Activated gamma-delta T cell treated with Interleukin-2 at 50 U/mL for 16 hours (primary cell): Measurements from ENCODE around the gene SMIM20.
"Not testable (repeated sequence)": the region's sequence is repeated elsewhere in the genome, so short reads cannot be mapped to it uniquely, and the experiment has no call there.

Source experiments
- DNase-seq: peaks from one replicate; pipeline ENCODE4 v3.0.0-alpha.2; 2020

SMIM20 gene

DNA sequence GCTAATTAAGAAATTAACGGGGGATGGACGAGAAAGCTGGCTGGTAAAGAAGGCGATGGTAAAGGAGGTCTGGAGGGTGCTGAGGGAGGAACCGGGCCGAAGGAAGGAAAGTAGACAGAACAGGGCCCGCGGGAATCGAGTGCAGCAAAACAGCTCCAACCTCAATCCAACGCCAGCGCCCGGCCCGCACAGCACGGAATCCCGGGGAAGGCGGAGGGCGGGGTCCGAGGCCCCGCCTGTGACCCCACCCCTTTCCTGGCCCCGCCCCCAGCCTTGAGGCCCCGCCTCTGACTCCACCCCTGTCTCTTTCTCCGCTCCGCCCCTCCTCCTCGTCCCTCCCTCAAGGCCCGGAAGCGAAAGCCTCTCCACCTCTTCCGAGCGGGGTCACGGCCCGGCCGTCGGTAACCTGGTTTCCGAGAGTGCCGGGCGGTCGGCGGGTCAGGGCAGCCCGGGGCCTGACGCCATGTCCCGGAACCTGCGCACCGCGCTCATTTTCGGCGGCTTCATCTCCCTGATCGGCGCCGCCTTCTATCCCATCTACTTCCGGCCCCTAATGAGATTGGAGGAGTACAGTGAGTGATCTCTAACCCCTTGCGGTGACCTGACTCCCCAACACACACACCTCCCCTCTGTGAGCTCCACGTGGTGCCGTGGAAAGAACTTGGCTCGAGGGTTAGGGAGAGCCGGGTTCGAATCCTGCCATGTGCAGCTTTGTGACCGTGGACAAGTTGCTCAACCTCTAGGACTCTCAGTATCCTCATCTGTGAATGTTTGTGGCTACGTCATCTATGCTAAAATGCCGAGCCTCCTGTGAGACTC, at the start of gene SMIM20:
Gene SMIM20 (plus strand): TSS at position 370 of the 819 bp plus-strand sequence. CDS start 94 bp downstream, at position 464.
- DNase-seq, result peak; percentile 86

DNA sequence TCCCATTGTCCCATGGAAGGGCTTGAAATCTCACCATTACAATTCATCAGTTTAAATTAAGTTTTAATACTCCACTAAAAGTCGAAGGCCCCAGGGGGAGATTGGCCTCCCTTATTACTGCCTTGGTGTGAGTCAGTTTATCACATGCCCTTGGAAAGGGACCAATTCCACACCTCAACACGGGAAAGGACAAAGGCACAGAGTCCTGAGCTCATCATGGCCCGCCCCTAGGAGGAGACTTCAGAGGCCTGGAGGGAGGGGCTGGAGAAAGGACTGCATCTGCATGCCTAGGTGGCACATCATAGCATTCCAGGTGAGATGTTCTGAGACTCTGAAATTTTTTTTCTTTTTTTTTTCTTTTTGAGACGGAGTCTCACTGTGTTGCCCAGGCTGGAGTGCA, 48.4 kb upstream of the SMIM20 start:
- no peak for DNase-seq

DNA sequence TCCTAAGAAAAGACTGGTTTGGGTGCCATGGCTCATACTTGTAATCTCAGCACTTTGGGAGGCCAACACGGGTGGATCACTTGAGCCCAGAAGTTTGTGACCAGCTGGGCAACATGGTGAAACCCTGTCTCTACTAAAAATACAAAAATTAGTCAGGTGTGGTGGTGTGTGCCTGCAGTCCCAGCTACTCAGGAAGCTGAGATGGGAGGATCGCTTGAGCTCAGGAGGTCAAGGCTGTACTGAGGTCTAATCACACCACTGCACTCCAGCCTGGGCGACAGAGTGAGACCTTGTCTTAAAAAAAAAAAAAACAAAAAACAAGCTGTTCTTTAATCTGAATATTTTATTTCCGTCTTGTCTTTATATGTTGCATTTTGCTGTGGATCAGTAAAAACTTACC, 47.6 kb upstream of the SMIM20 start:
- DNase-seq, result not testable (repeated sequence)

DNA sequence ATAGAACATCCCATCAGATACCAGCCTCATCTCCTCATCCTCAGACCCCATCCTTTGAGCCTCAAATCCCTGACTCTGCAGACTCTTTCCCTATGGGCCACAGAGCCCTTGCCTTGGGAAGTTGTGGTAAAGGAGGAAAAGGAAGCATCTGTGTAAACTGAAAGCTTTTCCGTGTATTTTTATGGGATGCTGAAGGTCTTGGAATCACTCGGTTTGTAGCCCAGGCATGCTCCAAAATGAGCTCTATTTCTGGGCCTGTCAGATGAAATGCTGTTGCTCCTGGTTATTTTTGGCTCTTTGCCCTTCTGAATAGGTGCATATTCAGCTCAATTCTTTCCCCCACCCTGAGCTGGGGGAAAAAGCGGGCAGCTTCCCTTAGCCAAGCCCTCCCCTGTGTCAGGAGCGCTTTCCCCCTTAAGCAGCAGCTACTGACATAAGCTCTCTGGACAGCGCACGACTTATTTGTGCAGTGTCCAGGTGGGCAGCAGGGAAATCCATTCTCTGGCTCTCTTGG, 46.2 kb upstream of the SMIM20 start:
- DNase-seq, result no peak

DNA sequence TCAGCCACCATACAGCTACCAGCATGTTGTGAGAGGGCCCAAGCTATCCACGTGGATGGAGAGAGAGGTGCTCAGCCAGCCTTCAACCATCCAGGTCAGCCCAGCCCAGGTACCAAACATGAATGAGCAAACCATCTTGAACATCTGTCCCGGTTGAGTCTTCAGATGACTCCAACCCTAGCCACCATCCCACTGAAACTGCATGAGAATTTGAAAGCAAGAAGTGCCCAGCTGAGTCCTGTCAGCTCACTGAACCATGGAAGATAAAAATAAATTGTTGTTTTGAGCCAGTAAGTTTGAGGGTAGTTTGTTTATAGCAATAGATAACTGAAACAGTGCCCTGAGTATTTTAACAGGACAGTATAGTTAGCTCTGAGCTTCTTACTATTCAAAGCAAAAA, 43.9 kb upstream of the SMIM20 start:
- DNase-seq, result no peak

DNA sequence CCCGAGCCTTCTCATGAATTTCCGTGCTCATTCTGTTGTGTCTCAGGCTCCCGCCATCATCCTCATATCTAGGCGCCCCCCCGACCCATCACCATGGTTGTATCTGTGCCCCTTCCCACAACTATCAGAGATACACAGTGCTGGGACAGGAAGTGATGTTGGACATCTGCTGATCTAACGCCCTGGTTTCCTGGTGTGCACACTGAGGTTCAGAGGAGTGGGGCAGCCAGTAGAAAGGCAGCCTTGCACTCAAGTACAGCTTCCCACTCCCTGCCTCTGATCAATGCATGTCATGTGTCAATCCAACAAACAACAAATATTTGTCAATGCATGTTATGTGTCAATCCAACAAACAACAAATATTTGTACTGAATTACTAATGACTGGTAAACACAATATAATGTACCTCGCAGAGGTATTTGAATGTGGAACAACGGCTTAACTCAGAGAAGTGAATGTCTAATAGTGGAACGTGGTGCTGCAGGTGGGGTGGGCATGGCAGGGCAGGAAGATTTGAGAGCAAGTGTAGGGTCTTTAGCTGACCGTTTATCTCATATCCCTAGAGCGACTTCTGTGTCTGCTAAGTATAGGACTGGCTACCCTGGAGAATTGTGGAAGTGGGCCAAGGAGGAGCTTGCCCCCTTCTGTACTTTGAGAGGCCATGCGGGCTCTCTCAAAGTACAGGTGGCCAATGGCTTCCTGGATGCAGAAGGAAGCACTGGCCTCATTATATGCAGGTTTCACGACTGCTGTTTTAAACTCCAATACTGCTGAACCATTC, 41.0 kb upstream of the SMIM20 start:
- no peak for DNase-seq

DNA sequence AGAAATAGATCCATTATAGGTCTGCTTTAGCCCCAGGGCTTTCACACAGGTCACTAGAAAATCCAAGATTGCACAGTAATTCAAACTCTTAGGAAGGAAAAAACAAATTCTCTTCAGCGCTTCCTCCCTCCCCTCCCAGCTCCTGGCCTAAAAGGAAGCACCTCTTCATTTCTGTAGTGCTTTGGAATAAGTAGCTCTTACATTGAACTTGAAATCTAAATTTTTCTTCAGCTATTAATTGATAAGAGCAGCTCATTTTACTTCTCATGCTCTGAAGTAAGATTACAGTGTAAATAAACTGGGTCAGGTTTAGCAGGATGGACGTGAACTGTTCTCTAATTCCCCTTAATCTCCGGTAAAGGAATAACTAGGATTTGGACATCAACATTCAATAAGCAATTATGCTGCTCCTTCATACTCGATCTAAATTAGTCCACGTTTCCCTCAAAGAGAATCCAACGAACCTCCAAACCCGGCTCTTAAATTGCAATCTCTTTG, 40.3 kb upstream of the SMIM20 start:
- DNase-seq, result no peak

DNA sequence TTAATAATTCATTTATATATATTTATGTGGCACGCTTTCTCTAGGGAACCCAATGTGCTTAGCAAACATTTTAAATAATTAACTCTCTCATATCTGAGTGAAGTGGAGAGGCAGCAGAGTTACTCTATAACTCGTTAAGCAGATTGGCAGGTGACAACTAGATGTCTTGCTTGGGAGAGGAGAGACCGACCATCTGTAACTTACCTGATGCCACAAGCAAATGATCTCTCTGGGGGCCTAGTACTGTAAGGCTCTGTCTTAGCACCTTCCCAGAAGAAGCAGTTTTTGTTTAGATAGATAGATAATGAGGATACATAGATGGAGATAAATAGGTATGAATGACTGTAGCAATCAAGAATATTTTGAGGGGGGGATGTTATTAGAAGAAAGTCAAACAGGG, 39.4 kb upstream of the SMIM20 start:
- no peak for DNase-seq

DNA sequence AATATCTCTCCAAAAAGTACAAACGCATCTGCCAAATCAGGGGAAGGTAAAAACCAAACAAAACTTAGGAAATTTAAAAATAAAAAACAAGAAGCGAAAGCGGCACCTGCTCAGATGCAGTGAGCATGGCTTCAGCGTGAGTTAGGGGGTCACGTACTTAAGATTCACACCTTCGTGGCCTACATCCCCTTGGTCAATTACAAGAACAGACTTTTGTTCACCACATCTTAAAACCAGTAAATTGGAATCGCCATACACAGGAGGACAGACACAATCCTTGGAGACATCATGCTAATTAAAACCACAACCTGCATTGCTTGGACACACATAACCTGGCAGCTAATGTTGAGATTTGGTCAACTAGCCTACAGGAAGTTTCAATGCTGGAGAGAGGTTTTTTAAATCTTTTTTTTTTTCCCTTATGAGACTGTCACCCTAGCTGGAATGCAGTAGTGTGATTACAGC, 38.7 kb upstream of the SMIM20 start:
- DNase-seq, result no peak

DNA sequence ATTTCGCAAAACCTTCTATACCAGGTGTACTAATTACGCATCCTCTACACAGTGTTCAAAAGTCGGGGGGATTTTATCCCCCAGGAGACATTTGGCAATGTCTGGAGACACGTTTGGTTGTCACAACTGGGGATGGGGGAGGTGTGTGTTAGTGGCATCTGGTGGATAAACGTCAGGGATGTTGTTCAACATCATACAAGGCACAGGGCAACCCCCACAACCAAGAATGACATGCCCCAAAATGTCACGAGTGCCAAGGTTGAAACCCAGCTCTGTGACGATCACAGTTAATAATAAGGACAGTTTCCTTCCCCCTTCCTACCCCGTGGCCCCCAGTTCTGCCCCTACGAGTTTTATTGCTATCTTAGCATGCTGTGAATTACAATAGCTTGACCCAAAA, 35.3 kb upstream of the SMIM20 start:
- DNase-seq, result no peak

DNA sequence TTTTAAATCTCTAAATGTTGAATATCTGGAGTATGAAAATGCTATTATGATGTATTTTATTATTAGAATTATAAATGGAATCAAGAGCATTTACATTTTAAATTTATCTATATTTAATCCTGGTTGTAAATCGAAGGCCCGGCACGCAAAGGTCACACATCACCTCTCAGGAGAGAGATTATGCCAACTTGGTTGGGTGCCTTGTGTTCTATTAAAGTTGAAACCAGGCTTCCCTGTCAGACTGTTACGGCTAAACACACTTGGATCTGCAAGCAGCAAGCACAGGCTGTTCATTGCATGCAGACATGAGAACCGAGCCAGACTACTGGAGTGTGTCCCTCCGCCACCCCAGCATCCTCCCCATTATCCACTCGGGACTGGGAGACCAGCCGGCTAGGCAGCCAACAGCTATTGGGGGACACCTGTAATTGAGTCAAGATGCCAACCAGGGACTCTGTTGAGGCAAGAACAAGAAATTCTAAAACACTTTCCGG, 34.9 kb upstream of the SMIM20 start:
- DNase-seq, result no peak

DNA sequence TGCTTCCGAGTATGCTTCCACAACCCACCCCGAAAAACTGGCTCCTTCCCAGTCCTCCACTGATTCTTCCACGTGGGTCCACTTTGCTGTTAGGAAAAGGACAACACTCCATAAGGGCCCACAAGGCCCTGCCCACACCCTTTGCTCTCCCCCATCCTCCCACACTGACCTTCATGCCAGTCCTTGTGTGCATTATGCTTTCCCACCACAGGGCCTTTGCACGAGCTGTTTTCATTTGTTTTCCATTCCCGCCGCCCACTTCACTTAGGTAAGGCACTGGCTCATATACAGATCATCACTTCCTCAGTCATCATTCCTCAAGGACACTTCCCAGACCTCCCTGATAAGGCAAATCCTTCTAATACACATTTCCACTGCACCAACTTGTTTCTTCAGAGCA, 34.4 kb upstream of the SMIM20 start:
- DNase-seq, result no peak

DNA sequence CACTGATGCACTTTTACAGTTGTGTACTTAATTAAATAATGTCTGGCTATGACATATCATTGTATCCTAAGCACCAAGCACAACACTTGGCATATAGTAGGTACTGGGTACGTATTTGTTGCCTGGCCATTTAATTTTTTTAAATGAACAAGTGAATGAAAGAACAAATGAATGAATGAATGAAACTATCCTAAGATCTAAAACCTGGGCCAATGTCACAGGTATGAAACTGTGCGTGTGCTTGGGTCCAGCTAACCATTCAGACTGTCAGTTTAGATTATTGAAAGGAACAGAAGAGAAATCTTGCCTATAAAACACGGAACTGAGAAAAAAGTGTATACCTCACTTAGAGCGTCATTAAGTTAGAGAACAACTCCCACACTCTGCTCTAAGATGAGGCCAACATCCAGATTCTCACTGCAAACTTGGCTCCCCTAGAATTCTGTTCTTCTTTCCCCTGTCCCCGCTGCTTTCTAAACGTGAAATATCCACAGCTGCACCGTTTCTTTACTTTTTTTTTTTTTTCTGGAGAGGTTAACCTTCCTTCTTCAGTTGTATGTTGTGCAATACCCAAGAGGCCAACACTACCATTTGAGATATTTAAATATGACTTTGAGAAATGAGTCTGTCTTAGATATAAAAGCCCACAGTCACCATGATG, 33.9 kb upstream of the SMIM20 start:
- DNase-seq, result no peak

DNA sequence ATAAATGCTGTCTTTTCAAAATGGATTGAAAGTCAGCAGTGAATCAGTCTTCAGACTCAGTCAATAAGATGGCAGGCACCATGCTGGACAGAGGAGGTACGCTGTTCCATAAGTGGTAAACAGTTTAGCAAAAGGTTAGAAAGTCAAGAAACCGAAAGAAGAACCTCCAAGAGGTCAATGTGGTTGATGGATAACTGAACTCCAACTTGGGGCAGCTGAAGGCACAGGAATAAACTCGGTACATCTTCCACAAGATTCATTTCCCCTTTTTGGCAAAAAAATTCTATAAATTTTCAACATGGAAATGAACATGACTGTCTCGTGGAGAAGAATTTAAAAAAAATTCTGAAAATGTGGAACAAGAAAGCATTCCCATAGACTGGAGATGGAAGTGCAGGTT, 32.8 kb upstream of the SMIM20 start:
- DNase-seq, result no peak

DNA sequence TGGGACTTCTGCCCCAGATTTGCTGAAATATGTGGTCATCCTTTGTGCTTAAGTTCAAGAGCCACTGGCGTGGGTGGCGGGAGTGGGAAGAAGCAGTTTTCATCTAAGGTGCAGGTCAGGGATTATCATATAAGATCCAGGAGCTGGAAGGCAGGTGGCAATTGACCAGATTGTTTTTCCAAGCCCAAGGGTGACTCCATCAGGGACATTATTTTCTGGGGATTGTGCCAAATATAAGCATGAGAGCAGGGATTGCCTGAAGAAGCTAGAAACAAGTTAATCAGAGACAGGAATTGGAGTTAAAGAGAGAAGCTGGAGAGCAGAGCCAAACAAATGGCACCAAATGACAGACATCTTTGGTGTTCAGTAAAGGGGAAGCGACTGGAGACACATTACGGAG, 31.8 kb upstream of the SMIM20 start:
- no peak for DNase-seq

DNA sequence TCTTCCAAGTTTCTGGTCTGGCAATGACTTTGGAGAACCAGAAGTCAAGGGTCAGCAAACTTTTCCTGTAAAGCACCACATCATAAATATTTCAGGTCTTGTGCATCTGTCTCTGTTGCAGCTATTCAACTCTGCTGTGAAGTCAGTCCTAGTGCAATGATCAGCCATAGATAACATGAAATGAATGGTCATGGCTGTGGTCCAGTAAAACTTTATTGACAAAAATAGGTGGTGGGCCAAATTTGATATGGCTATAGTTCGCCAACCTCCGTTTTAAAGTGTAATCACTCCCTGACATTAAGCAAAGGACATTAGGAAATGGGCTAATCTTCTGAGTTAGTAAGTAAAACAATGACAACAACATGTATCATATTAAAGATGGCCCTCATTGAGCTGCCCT, 30.5 kb upstream of the SMIM20 start:
- DNase-seq, result no peak

DNA sequence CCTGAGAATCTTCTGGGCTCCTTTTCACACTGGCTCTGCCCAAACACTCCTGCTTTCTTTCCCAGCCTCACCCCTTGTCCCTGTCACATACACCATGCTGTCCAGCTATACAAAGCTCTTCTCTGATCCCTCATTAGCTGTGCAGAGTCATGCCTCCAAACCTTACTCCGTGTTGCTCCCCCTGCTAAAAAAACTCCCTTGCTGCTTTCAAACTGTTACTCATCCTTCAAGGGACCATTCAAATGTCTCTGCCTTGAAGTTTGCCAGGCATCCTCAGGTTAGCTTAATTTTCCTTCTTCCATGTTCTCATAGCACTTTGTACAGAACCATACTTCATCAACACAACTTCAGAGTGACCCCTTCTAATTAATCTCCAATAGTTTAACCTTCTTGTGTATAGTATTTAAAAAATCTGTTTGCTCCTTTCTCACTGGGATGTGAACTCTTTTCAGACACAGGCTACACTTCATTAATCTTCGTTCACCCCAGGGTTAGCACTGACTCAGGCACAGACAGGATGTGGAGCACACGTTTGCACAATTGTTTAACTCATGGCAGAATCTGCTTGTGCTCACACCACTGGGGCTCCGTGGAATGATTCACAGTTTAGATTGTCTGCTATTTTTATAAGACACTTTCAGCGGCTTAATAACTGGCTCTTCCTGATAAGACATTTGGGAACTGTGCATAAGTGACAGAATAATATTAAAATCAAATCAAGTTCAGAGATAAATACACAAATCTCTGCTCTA, 29.8 kb upstream of the SMIM20 start:
- no peak for DNase-seq

DNA sequence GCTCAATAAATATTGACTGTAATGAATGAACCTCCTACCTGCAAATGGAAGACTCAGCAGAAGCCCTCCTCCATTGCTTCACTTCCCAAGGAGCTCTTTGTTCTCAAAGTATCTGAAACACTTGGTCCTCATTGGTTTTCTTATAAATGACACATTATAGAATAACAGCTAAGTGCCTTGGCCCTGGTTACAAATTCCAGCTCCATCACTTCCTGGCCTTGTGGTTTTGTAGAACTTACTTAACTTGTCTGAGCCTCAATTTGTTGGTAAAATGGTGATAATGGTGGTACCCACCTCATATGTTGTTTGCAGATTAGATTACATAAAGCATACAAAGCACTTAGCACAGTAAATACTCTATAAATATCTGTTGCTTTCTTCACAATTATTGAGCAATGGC, 25.2 kb upstream of the SMIM20 start:
- no peak for DNase-seq

DNA sequence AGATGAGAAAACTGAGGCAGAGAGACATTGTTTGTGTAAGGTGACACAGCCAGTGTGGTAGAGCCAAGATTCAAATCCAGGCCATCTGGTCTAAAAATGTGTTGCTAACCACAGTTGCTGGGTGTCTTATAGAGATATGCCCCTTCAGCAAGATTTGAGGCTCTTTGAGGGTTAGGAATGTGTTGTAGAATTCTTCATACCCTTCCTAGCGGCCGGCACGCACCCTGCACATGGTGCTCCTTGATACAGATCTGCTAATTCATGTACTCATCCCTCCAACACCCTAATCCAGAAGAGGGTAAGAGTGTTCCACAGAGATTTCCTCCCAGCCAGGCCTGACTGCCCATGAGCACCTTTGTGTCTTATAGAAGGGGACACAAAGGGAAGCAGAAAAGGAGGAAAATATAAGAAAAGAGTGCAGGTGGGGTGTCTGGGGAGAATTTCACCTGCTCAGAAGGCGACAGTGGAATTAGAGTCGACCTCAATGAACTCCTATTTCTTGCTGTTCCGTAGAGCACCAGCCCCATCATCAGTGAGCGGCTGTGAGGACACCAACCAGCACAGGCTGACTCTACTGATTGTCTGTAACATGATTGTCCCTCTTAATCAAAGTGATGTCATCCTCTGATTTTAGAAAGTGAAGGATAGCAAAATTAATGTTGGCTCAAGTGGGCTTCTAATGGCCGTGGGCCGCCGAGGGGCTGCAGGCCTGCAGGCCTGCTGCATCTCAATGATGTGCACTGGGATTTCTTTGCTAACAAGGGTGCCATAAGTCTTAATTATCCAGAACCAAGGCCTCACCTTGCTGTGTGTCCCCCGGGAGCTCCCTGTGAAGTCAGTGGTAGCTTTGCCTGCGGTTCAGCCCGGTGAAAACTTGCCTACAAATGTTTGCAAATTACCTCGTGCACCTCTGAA, 24.2 kb upstream of the SMIM20 start:
- no peak for DNase-seq

DNA sequence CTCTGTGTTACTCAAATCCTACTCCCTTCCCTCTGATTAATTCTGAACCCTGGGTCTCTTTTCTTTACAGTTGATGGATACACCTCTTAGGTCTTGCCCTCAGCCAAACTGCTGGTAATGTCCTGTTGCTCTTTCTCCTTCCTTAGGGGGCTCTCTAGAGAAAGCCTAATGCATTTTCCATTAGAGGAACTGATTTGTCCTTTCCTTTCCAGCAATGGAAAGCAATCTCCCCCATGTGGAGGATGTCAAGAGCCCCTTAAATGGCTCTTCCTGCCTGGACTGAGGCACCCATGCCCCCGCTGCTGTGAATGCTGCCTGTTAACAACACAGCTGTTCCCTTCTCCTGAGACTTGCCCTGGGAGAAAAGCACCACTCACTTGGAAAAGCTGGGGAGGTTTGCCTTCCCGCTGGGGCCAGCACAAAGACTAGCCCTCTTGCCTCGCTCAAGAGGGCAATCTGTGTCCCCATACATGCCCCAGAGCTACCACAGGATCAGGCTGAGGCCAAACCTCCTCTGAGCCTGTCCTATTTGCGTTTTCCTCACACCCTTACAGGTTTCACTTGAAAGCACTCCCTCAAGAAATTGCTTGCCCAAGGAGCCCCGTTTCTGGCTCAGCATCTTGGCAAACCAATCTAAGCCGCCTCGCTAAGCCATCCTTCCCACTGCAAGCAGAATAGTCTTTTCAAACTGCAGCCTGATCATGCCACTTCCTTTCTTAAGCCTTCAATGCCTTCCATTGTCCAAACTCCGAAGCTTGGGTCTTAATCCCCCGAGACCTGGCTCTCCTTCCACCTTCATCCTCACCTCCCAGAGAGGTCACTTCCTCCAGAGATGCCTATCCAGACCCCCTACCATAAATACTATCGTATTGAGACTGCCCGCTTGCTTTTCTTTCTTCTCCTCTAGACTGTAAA, 23.2 kb upstream of the SMIM20 start:
- no peak for DNase-seq
